ENCODE measurements around the gene ZNF444.
A peak's percentile ranks its signal among the peaks of the same experiment; 100 is the strongest.

Gene ZNF444

DNA sequence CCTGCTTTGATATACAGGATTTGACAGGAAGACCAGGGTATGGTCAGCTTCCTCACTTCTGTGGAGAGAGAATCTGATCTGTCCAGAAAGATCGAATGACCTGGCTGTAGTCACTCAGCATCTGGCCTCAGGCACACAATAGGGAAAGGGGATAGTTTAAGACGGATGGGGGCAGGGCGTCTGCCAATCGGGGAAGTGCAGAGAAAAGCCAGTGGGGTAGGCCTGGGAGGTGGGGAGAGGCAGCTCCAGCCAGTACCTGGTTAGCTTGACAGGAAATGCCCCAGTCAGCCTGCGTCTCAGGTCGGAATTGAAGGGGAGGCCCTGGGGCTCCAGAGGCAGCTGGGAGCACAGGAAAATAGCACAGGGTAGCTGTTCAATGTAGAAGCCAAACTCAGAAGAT, 12.4 kb downstream of the ZNF444 start:
- TF ChIP-seq CTCF (IDR thresholded peaks at IDR 0.05; ENCODE audit: low read depth, low read length, missing control alignments), result no peak
- H3K4me3 ChIP-seq (ENCODE audit: low read depth, low read length), result no peak overlapping the region
- no peak for DNase-seq (ENCODE audit: low read depth)

- peak; percentile 51 for TF ChIP-seq CTCF (IDR thresholded peaks at IDR 0.05; ENCODE audit: low read depth, low read length, missing control alignments)
- DNase-seq (ENCODE audit: low read depth), result no peak
- no peak overlapping the region for H3K4me3 ChIP-seq (ENCODE audit: low read depth, low read length)
Measured at GRCh38 chr19:56155124-56155687, 14.1 kb downstream of the ZNF444 start.

DNA sequence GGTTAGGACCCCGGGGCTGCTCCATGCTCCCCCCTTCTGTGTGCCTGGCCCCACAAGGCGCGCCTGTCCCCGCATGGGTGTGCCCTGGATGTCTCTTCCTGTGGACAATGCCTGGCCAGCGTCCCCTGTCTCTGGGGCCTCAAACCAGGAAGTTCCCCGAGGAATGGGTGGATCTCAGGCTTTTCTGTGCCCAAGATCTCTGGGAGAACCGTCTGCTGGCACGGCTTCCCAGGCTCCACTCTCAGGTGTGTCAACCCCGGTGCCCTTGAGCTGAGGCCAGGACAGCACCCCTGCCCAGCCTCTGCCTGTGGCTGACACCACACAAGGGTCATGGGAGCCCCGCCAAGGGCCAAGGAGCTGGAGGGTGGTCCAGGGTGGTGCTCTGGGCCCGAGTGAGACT, 15.7 kb downstream of the ZNF444 start:
- no peak for TF ChIP-seq CTCF (IDR thresholded peaks at IDR 0.05; ENCODE audit: low read depth, low read length, missing control alignments)
- H3K4me3 ChIP-seq (ENCODE audit: low read depth, low read length), result no peak overlapping the region
- DNase-seq (ENCODE audit: low read depth), result no peak

DNA sequence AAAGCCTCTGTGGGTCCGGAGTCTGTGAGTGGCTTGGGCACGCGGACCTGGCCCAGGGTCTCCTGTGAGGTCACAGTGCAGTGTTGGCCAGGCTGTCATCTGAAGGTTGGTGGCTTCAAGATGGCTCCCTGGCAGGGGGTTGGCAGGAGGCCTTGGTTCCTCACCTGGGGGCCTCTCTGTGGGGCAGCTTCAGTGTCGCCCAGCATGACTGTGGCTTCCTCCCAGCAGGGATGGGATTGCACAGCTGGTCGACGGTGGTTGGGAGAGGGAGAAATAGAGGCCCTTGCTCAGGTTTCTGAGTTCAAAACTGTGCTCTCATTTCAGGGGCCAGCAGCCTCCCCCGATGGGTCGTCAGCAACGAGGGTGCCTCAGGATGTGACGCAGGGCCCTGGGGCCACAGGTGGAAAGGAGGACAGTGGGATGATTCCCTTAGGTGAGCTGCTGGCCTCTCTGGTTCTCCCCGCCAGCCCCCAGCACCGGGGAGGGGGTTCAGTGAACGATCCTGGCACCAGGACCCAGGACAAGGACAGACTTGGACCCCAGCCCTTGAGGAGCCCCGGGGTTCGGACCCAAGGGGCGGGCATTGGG, 17.2 kb downstream of the ZNF444 start:
- no peak for TF ChIP-seq CTCF (IDR thresholded peaks at IDR 0.05; ENCODE audit: low read depth, low read length, missing control alignments)
- no peak for DNase-seq (ENCODE audit: low read depth)
- H3K4me3 ChIP-seq (ENCODE audit: low read depth, low read length), result no peak overlapping the region

DNA sequence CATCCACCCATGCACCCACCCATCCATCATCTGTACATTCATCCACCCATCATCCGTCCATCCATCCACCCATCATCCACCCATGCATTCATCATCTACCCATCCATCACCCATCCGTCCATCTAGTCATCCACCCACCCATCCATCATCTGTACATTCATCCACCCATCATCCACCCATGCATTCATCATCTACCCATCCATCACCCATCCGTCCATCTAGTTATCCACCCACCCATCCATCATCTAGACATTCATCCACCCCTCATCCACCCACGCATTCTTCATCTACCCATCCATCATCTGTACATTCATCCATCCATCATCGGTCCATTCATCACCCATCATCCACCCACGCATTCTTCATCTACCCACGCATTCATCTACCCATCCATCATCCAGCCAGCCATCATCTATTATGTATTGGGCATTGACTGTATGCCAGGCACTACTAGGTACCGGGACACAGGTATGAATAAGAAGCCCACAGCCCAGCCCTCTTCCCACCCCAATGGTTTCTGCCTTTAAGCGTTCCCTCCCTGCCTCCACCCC, 18.0 kb downstream of the ZNF444 start:
- DNase-seq (ENCODE audit: low read depth), result no peak
- no peak overlapping the region for H3K4me3 ChIP-seq (ENCODE audit: low read depth, low read length)
- no peak for TF ChIP-seq CTCF (IDR thresholded peaks at IDR 0.05; ENCODE audit: low read depth, low read length, missing control alignments)

GRCh38 chr19:56159622-56160271, 18.7 kb downstream of the ZNF444 start:
- no peak for TF ChIP-seq CTCF (IDR thresholded peaks at IDR 0.05; ENCODE audit: low read depth, low read length, missing control alignments)
- no peak for DNase-seq (ENCODE audit: low read depth)
- H3K4me3 ChIP-seq (ENCODE audit: low read depth, low read length), result no peak overlapping the region
